GM21825 (cell line): ENCODE results near the gene U2AF1L4.
A peak's percentile ranks its signal among the peaks of the same experiment; 100 is the strongest.
"Not testable (repeated sequence)": the region's sequence is repeated elsewhere in the genome, so short reads cannot be mapped to it uniquely, and the experiment has no call there.

Source experiments
- ATAC-seq: cut with Tn5 transposase; IDR thresholded peaks from one replicate; pipeline ENCODE4 v1.9.1; 2021; ENCODE audit warnings: mild to moderate bottlenecking, moderate library complexity; ENCODE audit not compliant: unreplicated experiment

The U2AF1L4 gene

DNA sequence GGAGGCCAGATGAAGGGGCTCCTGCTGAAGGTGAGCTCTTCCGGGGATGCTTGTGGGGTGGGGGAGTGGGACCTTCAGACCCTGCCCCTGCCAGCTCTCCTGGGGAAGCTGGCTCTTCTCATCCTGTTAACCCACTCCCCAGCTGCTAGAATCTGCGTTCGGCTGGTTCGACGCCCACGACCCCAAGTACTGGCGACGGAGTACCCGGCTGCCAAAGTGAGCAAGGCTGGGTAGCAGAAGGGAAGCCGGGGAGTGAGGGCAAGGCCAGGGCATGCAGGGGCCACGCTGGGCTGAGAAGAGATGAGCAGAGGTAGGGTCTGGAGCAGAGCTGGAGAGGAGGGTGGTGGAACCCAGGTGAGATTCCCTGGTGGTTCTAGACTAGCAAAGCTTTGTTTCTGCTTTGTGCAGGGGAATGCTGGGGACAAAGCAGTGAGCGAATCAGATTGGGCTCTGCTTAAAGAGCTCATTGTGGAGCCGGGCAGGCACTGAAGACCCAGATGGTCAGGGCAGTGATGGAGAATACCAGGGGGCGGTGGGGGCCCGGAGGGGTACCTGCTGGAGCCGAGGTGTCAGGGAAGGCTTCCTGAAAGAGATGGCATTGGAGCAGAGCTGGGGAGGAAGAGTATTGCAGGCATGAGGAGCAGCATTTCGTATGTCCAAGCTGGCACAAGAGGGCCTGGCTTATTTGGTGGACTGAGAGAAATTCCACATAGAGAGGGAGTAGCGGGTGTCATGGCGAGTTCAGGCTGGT, 17.1 kb downstream of the U2AF1L4 start:
- no peak for ATAC-seq

DNA sequence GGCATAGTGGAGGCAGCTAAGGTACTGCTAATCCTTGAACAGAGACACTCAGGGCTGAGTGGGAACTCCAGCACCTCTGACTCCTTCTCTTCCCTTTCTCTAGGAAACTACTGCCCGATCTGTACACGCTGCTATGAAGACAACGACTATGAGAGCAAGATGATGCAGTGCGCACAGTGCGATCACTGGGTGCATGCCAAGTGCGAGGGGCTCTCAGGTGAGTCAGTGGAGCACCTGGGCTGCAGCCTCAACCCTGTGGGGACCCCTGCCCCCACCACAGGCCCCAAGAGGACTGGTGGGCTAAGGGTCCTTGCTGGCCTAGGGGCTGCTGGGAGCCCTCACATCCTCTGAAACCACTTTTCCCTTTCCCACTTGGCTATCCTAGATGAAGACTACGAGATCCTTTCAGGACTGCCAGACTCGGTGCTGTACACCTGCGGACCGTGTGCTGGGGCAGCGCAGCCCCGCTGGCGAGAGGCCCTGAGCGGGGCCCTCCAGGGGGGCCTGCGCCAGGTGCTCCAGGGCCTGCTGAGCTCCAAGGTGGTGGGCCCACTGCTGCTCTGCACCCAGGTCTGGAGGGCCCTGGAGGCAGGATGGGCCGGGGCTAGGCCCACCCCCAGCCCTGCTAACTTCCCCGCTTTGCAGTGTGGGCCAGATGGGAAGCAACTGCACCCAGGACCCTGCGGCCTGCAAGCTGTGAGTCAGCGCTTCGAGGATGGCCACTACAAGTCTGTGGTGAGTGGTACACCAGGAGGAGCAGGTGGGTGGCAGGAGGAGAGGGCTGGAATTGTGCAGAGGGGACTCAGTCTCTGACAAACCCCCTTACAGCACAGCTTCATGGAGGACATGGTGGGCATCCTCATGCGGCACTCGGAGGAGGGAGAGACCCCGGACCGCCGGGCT, 17.9 kb downstream of the U2AF1L4 start:
- ATAC-seq = no peak

DNA sequence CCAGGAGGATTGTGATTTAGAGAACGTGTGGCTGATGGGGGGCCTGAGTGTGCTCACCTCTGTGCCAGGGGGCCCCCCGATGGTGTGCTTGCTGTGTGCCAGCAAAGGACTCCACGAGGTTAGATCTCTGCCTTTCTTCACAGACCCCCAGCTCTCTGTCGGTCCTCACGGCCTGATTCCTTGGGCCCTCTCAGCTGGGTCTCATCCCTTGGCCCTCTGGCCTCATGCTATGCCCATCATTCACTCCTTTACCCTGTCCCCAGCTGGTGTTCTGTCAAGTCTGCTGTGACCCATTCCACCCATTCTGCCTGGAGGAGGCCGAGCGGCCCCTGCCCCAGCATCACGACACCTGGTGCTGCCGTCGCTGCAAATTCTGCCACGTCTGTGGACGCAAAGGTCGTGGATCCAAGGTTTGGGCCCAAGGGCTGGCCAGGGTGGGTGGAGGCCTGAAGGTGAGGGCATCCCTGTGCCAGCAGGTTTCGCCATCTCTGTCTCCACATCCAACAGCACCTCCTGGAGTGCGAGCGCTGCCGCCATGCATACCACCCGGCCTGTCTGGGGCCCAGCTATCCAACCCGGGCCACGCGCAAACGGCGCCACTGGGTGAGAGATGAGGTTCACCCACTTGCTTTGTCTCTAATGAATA, 19.9 kb downstream of the U2AF1L4 start:
- no peak for ATAC-seq

DNA sequence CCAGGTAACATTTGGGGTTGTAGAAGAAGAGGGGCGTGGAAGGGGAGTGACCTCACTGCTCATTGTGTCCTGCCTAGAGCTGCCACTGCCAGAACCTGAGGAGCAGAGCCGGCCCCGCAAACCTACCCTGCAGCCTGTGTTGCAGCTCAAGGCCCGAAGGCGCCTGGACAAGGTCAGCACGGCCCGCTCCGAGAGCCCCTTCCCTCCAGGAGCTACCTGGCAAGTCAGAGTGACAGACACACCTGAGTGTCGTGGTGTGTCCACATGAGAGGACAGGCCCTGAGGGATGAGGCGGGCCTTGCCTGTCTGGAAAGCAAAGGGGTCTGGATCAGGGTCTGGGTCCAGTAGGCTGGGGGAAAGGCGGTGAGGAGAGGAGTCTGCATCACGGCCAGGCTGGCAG, 20.7 kb downstream of the U2AF1L4 start:
- no peak for ATAC-seq

DNA sequence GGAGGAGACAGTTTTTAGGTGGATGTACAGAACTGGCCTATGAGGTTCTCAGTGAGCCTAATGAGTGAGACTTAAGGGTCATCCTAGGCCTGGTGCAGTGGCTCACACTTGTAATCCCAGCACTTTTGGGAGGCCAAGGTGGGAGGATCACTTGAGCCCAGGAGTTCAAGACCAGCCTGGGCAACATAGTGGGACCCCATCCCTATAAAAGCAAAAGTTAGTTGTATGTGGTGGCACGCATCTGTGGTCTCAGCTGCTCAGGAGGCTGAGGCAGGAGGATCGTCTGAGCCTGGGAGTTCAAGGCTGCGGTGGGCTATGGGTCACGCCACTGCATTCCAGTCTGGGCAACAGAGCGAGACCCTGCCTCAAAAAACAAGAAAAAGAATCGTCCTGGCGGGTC, 21.1 kb downstream of the U2AF1L4 start:
- not testable (repeated sequence) for ATAC-seq

DNA sequence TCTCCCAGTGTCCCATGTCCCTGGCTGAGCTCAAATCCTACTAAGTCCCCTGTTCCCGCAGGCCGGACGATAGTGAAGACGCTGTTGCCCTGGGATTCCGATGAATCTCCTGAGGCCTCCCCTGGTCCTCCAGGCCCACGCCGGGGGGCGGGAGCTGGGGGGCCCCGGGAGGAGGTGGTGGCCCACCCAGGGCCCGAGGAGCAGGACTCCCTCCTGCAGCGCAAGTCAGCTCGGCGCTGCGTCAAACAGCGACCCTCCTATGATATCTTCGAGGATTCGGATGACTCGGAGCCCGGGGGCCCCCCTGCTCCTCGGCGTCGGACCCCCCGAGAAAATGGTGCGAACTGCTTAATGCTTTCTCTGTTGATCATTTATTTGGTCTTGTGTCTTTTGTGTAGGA, 21.5 kb downstream of the U2AF1L4 start:
- ATAC-seq = no peak

DNA sequence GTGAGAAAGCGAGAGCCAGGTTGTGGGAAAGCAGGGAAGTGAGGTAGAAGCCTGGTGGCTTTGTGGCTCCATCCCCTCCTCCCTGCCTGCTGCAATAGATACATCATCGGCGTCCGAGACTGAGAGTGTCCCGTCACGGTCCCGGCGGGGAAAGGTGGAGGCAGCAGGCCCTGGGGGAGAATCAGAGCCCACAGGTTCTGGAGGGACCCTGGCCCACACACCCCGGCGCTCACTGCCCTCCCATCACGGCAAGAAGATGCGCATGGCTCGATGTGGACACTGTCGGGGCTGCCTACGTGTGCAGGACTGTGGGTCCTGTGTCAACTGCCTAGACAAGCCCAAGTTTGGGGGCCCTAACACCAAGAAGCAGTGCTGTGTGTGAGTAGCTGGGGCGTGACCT, 22.3 kb downstream of the U2AF1L4 start:
- ATAC-seq = no peak

DNA sequence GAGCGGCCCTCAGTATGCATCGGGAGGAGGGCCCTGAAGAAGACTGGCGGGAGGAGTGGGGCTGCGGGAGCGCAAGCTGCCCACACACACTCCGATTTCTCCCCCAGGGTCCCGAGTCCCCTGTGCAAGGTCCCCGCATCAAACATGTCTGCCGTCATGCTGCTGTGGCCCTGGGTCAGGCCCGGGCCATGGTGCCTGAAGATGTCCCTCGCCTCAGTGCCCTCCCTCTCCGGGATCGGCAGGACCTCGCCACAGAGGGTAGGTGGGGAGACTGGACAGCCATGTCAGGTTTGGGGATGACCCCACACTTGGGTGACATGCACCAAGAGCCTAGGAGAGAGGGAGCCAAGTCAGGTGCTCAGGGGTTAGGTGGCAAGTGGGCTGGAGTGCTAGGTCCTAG, 22.8 kb downstream of the U2AF1L4 start:
- no peak for ATAC-seq

DNA sequence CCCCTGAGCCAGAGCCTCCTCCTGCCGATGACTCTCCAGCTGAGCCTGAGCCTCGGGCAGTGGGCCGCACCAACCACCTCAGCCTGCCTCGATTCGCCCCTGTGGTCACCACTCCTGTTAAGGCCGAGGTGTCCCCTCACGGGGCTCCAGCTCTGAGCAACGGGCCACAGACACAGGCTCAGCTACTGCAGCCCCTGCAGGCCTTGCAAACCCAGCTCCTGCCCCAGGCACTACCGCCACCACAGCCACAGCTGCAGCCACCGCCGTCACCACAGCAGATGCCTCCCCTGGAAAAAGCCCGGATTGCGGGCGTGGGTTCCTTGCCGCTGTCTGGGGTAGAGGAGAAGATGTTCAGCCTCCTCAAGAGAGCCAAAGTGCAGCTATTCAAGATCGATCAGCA, 23.8 kb downstream of the U2AF1L4 start:
- no peak for ATAC-seq

DNA sequence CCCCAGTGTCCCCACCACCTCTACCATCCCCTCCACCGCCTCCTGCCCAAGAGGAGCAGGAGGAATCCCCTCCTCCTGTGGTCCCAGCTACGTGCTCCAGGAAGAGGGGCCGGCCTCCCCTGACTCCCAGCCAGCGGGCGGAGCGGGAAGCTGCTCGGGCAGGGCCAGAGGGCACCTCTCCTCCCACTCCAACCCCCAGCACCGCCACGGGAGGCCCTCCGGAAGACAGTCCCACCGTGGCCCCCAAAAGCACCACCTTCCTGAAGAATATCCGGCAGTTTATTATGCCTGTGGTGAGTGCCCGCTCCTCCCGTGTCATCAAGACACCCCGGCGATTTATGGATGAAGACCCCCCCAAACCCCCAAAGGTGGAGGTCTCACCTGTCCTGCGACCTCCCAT, 24.6 kb downstream of the U2AF1L4 start:
- ATAC-seq = no peak

DNA sequence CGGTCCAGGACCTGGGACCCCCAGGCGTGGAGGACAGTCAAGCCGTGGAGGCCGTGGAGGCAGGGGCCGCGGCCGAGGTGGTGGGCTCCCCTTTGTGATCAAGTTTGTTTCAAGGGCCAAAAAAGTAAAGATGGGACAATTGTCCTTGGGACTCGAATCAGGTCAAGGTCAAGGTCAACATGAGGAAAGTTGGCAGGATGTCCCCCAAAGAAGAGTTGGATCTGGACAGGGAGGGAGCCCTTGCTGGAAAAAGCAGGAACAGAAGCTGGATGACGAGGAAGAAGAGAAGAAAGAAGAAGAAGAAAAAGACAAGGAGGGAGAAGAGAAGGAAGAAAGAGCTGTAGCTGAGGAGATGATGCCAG, 25.1 kb downstream of the U2AF1L4 start:
- ATAC-seq = no peak

DNA sequence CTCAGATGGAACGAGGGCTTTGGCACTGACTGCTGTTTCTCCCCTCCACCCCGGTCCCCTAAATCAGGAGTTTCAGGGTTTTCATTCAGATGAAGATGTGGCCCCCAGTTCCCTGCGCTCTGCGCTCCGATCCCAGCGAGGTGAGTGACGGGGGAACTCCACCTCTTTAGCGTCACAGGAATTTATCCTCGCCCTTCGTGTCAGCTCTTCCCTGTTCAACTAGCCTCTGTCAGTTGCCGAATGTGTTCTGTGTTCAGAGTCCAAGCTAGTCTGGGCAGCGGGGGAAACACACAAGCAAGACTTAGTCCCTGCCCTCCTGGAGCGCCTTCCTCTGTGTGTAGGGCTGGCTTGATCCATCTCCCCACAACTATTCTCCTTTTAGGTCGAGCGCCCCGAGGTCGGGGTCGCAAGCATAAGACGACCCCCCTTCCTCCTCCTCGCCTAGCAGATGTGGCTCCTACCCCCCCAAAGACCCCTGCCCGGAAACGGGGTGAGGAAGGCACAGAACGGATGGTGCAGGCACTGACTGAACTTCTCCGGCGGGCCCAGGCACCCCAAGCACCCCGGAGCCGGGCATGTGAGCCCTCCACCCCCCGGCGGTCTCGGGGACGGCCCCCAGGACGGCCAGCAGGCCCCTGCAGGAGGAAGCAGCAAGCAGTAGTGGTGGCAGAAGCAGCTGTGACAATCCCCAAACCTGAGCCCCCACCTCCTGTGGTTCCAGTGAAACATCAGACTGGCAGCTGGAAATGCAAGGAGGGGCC, 25.6 kb downstream of the U2AF1L4 start:
- no peak for ATAC-seq

DNA sequence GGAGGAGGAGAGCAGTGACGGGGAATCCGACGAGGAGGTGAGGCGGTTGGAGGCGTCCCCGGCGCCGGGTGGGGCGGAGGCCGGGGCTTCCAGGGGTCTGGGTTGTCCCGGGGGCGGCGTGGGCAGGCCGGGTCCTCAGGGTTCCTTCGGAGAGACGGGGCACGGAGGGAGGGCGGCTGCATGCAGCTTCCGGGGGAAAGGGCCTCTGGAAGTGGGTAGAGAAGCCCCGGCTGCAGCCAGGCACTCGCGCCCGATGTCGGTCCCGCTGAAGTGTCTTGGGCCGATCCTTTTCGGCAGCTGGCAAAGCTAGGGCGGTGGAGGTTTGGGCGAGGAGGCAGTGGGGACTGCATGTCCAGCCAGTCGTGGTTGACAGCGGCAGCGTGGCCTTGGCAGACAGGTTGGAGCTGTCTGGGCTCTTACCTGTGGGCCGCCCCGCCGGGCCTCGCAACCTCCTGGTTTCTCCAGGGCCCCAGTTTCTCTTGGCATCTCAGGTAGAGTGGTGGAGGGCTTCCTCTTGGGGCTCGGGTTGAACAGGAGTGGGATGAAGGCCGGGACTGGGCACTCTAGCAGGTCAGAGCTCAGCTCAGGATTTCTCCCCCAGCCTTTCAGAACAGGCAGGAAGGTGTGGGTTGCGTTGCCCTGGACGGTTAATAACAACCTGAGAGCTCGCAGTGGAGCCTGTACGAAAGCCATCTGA, 26.7 kb downstream of the U2AF1L4 start:
- ATAC-seq = peak; percentile 4

DNA sequence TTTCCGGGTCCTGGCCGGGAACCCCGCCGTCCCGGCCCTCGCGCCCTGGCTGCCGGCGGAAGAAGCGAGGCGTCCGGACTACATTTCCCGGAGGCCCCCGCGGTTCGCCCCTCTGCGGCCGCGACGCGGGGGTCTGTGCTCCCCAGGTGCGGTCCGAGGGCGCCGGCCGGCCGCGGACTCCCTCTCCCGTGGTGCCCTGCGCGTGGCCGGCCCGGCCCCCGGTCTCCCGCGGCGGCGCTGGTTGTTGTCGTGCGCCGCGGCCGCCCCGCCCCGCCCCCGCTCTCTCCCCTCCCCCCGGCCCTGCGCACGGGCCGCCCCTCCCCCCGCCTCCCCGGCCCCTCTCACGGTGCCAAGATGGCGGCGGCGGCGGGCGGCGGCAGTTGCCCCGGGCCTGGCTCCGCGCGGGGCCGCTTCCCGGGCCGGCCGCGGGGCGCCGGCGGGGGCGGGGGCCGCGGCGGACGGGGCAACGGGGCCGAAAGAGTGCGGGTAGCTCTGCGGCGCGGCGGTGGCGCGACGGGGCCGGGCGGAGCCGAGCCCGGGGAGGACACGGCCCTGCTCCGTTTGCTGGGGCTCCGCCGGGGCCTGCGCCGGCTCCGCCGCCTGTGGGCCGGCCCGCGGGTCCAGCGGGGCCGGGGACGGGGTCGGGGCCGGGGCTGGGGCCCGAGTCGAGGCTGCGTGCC, 27.4 kb downstream of the U2AF1L4 start, which contains the start of gene KMT2B:
TSS of gene KMT2B (plus strand) at position 339 of the 680 bp plus-strand sequence. CDS start at position 355, 16 bp downstream.
- no peak for ATAC-seq

DNA sequence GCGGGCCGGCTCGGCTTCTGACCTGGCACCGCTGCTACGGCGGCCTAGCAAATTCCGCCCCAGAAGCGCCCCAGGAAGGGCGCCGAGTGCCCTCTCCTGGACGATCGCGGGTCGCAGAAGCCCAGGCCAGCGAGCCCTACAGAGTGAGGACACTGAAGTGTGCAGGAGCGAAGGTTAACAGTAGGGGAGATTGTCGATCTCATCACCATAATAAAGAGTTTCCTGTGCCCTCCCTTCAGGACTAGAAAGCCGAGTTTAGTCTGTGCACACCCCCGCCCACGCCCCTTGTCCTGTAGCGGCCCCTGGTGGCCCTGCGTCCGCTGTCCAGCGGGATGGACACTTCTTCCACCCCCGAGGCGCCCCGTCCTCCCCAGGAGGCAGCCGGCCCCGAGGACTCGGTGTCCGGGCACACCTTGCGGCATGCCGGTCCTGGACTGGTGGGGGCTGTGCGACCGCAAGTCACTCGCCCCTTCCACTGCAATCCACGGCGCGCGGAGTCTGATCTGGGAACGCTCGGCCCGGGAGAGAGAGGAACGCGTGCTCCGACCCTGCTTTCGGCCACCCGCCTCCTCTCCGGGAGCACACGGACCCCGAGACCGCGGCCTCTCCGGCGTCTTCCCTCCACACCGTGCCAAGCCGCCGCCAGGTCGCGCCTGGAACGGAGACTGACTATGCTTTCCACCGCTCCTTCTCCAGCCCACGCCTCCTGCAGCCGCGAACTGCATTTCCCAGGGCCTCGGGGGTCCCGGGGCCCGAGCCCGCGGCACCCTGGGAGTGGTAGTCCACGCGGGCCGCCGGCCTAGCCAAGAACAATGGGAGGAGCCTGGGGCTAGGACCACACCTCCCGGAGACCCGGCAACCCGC, 28.2 kb downstream of the U2AF1L4 start:
- peak; percentile 48 for ATAC-seq

DNA sequence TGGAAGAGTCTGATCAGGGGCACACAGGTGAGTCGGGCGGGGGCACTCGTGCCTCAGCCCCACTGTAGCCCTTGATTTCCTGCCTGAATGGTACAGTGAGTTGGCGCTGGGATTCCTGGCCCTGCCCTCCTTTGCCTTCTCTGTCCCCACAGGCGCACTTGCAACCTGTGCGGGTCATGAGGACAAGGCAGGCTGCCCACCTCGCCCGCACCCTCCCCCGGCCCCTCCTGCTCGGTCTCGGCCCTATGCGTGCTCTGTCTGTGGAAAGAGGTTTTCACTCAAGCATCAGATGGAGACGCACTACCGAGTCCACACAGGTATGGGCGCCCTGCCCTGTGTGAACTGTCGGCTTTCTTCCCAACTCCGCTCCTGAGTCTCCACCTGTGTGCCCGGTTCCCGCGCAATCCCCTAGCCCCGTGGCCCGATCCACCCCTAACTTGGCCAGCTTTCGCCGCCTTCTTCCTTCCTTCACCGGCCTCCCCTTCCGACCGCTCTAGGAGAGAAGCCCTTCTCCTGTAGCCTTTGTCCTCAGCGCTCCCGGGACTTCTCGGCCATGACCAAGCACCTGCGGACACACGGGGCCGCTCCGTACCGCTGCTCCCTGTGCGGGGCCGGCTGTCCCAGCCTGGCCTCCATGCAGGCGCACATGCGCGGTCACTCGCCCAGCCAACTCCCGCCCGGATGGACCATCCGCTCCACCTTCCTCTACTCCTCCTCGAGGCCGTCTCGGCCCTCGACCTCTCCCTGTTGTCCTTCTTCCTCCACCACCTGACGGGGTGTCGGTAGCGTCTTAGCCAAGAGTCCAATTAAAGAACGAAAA, 29.0 kb downstream of the U2AF1L4 start:
- ATAC-seq = no peak

DNA sequence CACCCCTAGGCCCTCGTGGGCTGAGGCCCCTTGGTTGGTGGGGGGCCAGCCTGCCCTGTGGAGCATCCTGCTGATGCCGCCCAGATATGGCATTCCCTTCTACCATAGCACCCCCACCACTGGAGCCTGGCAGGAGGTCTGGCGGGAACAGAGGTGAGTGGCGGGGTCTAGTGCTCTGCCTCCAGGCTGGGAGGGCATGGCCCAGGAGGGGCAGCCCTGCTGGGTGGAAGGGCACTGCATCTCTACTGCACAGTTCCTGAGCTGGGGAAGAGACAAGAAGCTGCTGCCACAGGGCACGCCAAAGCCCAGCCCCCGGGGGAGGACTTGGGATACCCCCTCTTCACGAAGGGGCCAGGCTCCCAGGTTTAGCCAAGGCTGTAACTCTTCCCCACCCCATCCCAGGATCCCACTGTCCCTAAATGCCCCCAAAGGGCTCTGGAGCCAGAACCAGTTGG, 29.8 kb downstream of the U2AF1L4 start:
- no peak for ATAC-seq
